ENCODE measurements around the gene KAZN. TPM values are rescaled to one million over a fixed set of nuclear protein-coding genes. Genes with fewer than 3 reads are reported as not detected.

Gene KAZN
- total RNA-seq, 1 donor from 2014 or later: 7.9 TPM

DNA sequence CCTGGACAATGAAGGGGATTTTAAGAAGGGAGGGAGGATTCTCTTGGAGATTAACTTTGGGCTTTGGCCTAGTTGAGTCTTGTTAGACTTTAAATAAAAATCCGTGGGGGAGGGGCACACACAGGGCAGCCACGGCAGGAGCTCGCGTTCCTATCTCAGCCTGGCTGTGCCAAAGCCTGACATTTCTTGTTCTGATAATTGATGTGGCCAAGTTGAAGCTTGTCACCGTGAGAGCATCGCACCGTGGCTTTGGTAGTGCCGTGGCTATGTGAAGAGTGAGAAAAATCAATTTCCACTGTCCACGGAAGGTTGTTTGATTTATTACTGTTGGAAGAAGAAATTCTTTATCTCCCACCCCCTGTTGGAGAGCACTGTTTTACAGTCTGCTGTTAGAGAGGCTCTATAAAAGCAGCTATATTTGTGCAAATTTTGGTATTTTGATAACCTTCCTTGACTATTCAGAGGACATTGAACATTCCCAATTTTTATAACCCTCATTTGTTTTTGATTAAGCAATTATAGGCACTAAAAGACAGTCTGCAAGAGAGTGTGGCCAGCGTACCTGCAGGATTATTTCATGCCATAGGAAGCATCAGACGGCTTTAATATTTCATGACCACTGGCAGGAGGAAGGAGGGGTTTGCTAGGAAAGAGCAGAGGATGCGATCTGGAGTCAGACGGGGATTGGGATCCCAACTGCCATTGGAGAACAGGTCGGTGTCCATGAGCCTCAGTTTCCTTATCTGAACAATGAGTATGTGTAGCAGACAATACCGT, 160.7 kb downstream of the KAZN start:
- peaks cover 5% of the 10 kb centered on the region for H3K27me3 Mint-ChIP-seq (ENCODE audit: unreplicated experiment)
- peaks cover 4% of the 10 kb centered on the region for H3K9me3 Mint-ChIP-seq (ENCODE audit: unreplicated experiment)

GRCh38 chr1:14759843-14760242, 161.4 kb downstream of the KAZN start:
- no peak for DNase-seq
- H3K4me1 Mint-ChIP-seq (ENCODE audit: low read depth, unreplicated experiment): peaks cover 8% of the 10 kb centered on the region
- H3K27ac Mint-ChIP-seq (ENCODE audit: unreplicated experiment): no peak overlapping the region

More for the DNA sequence above, 160.7 kb downstream of the KAZN start:
- Mint-ChIP-seq H3K4me3 (ENCODE audit: unreplicated experiment) (no peak overlapping the region), H3K27ac (ENCODE audit: unreplicated experiment) (no peak overlapping the region), H3K4me1 (ENCODE audit: low read depth, unreplicated experiment) (peaks cover 8% of the 10 kb centered on the region), H3K36me3 (ENCODE audit: unreplicated experiment) (no peaks in the 10 kb centered on the region)
- no peak for TF ChIP-seq CTCF (IDR thresholded peaks at IDR 0.05; ENCODE audit: partially characterized antibody, unreplicated experiment)
- no peak for DNase-seq

GRCh38 chr1:14760780-14761179, 162.3 kb downstream of the KAZN start:
- no peak for TF ChIP-seq CTCF (IDR thresholded peaks at IDR 0.05; ENCODE audit: partially characterized antibody, unreplicated experiment)
- DNase-seq: no peak
- Mint-ChIP-seq H3K27me3 (ENCODE audit: unreplicated experiment) (peaks cover 7% of the 10 kb centered on the region), H3K4me3 (ENCODE audit: unreplicated experiment) (no peak overlapping the region), H3K9me3 (ENCODE audit: unreplicated experiment) (peaks cover 4% of the 10 kb centered on the region), H3K27ac (ENCODE audit: unreplicated experiment) (no peak overlapping the region), H3K36me3 (ENCODE audit: unreplicated experiment) (no peaks in the 10 kb centered on the region), H3K4me1 (ENCODE audit: low read depth, unreplicated experiment) (peaks cover 8% of the 10 kb centered on the region)

More at GRCh38 chr1:14759843-14760242, 161.4 kb downstream of the KAZN start:
- H3K4me3 Mint-ChIP-seq (ENCODE audit: unreplicated experiment): no peak overlapping the region
- peaks cover 4% of the 10 kb centered on the region for H3K9me3 Mint-ChIP-seq (ENCODE audit: unreplicated experiment)
- no peaks in the 10 kb centered on the region for H3K36me3 Mint-ChIP-seq (ENCODE audit: unreplicated experiment)
- TF ChIP-seq CTCF (IDR thresholded peaks at IDR 0.05; ENCODE audit: partially characterized antibody, unreplicated experiment): no peak
- peaks cover 5% of the 10 kb centered on the region for H3K27me3 Mint-ChIP-seq (ENCODE audit: unreplicated experiment)

GRCh38 chr1:14761291-14762153, 163.0 kb downstream of the KAZN start:
- no peak for DNase-seq
- no peak overlapping the region for H3K4me3 Mint-ChIP-seq (ENCODE audit: unreplicated experiment)
- H3K36me3 Mint-ChIP-seq (ENCODE audit: unreplicated experiment): no peaks in the 10 kb centered on the region
- peaks cover 6% of the 10 kb centered on the region for H3K9me3 Mint-ChIP-seq (ENCODE audit: unreplicated experiment)
- no peak overlapping the region for H3K27ac Mint-ChIP-seq (ENCODE audit: unreplicated experiment)
- TF ChIP-seq CTCF (IDR thresholded peaks at IDR 0.05; ENCODE audit: partially characterized antibody, unreplicated experiment): no peak
- H3K4me1 Mint-ChIP-seq (ENCODE audit: low read depth, unreplicated experiment): peaks cover 8% of the 10 kb centered on the region
- H3K27me3 Mint-ChIP-seq (ENCODE audit: unreplicated experiment): peaks cover 7% of the 10 kb centered on the region
